Skin epidermis (tissue), 12 donors: ENCODE data around the gene ADGRV1.
"Not testable (repeated sequence)": the region's sequence is repeated elsewhere in the genome, so short reads cannot be mapped to it uniquely, and the experiment has no call there.

Experiments used
- H3K27ac ChIP-seq, 21 experiments: fragments of 200-600 bp; sonication (generic) in 11 of 21; one replicate each; pipeline ENCODE4 v1.5.0; 2020; ENCODE audit warnings: mild to moderate bottlenecking in 3 of 21, inconsistent platforms in 2 of 21, moderate library complexity in 2 of 21
- H3K4me3 ChIP-seq, 7 experiments: fragments of 200-600 bp; sonication (generic) in 2 of 7; one replicate each; pipeline ENCODE4 v1.5.0; 2020; ENCODE audit warnings: inconsistent platforms in 2 of 7, mild to moderate bottlenecking in 2 of 7, moderate library complexity in 1 of 7

The ADGRV1 gene

DNA sequence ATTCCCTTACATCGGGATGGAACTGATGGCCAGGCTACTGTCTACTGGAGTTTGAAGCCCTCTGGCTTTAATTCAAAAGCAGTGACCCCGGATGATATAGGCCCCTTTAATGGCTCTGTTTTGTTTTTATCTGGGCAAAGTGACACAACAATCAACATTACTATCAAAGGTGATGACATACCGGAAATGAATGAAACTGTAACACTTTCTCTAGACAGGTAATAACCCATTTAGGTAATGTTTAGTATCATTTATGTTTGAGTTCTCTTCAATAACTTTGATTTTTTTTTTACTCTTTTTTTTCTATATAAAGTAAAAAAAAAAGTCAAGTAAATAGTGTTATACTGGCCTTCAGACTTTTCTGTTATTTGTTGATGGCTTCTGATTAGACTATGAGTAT, 79.1 kb downstream of the ADGRV1 start:
- Histone ChIP-seq H3K27ac (no peak overlapping the region), H3K4me3 (no peak overlapping the region)

GRCh38 chr5:90638878-90639277, 80.3 kb downstream of the ADGRV1 start:
- H3K27ac ChIP-seq = no peak overlapping the region
- no peak overlapping the region for H3K4me3 ChIP-seq

DNA sequence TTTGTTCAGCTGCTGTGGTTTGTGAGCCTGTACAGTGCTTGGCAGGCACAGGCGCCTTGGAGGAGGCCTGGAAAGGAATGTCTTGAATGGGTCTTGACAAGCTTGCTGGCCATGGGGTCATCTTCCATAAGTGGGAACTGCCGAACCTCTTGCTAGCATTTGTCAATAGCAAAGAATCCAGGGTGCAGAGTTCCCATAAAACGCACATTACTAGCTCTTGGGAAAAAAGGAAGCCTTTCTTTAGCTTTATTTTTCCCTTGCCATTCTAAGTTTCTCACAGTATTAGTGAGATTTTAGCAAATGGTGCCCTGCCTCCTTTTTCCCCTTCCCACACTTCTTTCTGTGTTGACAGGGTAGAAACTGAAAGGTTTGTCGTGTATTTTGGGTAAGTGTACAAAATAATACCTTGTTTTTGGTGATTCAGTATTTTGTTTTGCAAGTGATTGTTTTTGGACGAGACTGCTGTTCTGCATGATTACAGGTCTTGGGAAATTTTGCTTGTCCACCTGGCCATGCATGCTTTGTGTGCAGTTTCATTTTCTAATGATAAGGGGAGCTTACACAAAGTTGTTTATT, 82.0 kb downstream of the ADGRV1 start:
- no peak overlapping the region for H3K4me3 ChIP-seq
- no peak overlapping the region for H3K27ac ChIP-seq

DNA sequence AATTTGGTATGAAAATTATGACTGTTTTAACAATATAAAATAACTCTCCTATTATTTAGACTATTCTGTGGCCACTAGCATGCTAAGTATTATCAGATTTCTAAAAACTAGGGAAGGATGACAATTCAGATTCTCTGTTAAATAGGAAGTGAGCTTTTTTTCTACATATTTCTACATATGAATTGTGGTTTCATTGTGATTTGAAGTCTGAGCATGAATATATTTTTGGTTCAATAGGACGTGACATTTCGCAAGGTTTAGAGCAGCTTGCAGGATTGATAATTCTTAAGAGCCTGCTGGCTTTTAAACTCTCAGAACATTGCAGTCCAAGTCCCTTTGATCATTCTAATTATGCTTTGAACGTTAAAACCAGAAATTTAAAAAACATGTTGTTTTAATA, 82.9 kb downstream of the ADGRV1 start:
- Histone ChIP-seq H3K4me3 (no peak overlapping the region), H3K27ac (no peak overlapping the region)

- Histone ChIP-seq H3K4me3 (no peak overlapping the region), H3K27ac (no peak overlapping the region)
These were observed 84.2 kb downstream of the ADGRV1 start for GRCh38 chr5:90642706-90643229.

- Histone ChIP-seq H3K27ac (no peak overlapping the region), H3K4me3 (no peak overlapping the region)
These were observed 85.5 kb downstream of the ADGRV1 start for GRCh38 chr5:90644132-90644531.

DNA sequence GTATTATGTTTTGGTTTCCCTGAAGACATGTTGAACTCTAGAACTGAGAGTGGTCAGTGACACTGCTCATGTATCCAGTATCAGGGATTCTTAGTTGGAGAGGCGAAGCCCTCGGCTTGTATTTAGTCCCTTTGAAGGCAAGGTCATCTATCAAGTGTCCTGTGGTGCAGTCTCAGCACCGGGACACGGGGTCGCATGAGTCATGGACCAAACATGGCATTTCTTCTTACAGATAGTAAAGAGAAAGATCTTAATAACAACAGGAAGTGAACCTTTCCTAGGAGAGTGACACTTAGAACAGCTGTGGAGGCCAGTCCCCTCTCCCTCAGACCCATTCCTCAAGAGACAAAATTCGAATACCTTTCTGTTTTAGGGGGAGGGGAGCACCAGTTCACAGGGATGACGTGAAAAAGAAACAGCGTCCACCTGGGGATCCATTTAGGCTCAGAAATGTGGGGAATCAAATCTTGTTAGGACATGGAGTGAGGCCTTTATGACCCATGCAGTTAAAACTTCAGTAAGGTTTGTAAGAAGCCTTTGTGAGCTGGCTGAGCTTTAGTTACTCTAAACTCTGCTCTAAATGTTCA, 86.5 kb downstream of the ADGRV1 start:
- H3K4me3 ChIP-seq = no peak overlapping the region
- no peak overlapping the region for H3K27ac ChIP-seq

DNA sequence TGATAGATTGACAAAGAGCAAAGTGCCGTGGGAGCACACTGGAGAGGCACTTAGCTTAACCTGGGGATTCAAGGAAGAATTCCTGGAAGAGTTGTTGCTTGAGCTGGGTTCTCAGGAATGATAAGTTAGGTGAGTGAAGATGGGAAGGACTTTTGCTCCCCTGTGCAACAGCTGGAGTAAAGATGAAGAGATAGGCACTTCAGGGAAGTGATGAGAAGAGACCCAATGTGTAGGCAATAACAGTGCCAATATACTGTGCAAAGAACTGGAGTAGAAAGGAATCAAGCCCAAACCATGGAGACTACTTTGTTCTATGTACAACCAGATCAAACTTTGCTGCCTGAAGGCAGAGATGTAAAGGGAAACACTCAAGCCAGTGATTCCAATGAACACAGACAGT, 92.2 kb downstream of the ADGRV1 start:
- H3K27ac ChIP-seq = no peak overlapping the region
- H3K4me3 ChIP-seq = no peak overlapping the region

GRCh38 chr5:90654215-90654614, 95.6 kb downstream of the ADGRV1 start:
- Histone ChIP-seq H3K4me3 (no peak overlapping the region), H3K27ac (no peak overlapping the region)

DNA sequence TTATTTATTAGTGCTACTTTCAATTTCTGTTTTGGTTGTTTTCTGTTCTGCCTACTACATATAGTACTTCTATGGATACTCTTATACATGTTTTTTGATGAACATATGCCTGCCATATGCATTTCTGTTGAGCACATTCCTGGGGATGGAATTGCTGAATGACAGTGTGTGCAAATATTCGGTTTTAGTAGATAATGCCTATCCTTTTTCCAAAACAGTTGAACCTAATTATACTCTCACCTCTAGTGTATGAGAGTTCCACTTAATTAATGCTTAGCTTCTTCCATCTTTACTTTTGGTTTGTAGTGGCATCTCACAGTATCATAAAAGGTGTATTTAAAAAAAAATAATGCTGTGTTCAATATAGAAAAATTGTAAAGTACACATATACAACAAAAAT, 96.8 kb downstream of the ADGRV1 start:
- H3K27ac ChIP-seq = no peak overlapping the region
- no peak overlapping the region for H3K4me3 ChIP-seq

DNA sequence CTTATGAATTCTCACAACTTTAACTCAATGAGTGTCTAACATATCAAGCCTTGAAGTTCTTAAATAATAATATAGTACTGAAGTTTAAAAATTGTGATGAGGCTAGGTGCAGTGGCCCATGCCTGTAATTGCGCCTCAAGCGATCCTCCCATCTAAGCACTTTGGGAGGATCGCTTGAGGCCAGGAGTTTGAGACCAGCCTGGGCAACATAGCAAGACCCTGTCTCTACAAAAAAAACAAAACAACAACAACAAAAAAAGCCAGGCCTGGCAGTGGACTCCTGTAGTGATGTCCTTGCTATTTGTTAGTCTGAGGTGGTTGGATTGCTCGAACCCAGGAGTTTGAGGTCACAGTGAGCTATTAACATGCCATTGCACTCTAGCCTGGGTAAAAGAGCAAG, 98.4 kb downstream of the ADGRV1 start:
- Histone ChIP-seq H3K4me3 (no peak overlapping the region), H3K27ac (no peak overlapping the region)

GRCh38 chr5:90657788-90658187, 99.2 kb downstream of the ADGRV1 start:
- Histone ChIP-seq H3K4me3 (no peak overlapping the region), H3K27ac (no peak overlapping the region)

DNA sequence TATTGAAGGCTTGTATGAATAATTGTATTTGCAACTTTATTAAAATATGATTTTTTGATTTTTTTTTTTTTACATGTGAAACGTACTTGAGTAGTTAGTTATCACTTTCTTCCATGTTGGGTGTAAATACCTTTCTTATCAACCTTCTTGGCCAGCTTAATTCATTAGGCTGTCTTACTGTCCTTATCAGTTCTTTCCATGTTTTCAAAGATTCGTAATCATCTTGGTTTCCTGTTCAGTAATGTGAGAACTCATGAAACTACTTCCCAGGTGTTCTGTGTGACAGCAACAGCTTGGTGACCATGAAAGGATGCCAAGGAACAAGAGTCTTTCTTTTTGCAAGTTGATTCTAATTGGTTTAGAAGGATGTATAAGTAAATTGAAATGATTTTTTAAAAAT, 100.0 kb downstream of the ADGRV1 start:
- H3K4me3 ChIP-seq = no peak overlapping the region
- H3K27ac ChIP-seq = no peak overlapping the region

- not testable (repeated sequence) for H3K27ac ChIP-seq
These were observed 109.5 kb downstream of the ADGRV1 start for GRCh38 chr5:90668079-90668565.

DNA sequence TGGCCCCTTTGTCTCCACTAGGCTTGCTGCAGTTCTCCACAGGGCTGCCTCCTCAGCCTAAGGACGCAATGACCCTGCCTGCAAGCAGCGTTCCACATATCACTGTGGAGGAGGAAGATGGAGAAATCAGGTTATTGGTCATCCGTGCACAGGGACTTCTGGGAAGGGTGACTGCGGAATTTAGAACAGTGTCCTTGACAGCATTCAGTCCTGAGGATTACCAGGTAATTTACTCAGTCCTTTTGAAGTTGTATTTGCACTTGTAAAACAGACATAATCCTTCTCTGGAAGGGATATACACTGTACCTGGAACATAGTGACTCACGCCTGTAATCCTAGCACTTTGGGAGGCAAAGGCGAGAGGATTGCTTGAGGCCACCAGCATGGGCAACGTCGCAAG, 116.6 kb downstream of the ADGRV1 start:
- Histone ChIP-seq H3K27ac (no peak overlapping the region), H3K4me3 (no peak overlapping the region)

More at GRCh38 chr5:90668079-90668565, 109.5 kb downstream of the ADGRV1 start:
- peak overlapping the region in 1 of 7 experiments; percentile 11 for H3K4me3 ChIP-seq

GRCh38 chr5:90680921-90681563, 122.4 kb downstream of the ADGRV1 start:
- H3K27ac ChIP-seq = no peak overlapping the region
- no peak overlapping the region for H3K4me3 ChIP-seq

- Histone ChIP-seq H3K27ac (no peak overlapping the region), H3K4me3 (no peak overlapping the region)
These were observed 123.7 kb downstream of the ADGRV1 start for GRCh38 chr5:90682278-90682677.

GRCh38 chr5:90685425-90686022, 126.9 kb downstream of the ADGRV1 start:
- Histone ChIP-seq H3K4me3 (no peak overlapping the region), H3K27ac (no peak overlapping the region)

DNA sequence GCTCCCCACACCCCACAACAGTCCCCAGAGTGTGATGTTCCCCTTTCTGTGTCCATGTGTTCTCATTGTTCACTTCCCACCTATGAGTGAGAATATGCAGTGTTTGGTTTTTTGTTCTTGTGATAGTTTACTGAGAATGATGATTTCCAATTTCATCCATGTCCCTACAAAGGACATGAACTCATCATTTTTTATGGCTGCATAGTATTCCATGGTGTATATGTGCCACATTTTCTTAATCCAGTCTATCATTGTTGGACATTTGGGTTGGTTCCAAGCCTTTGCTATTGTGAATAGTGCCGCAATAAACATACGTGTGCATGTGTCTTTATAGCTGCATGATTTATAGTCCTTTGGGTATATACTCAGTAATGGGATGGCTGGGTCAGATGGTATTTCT, 127.8 kb downstream of the ADGRV1 start:
- H3K4me3 ChIP-seq, H3K27ac ChIP-seq: not testable (repeated sequence)

DNA sequence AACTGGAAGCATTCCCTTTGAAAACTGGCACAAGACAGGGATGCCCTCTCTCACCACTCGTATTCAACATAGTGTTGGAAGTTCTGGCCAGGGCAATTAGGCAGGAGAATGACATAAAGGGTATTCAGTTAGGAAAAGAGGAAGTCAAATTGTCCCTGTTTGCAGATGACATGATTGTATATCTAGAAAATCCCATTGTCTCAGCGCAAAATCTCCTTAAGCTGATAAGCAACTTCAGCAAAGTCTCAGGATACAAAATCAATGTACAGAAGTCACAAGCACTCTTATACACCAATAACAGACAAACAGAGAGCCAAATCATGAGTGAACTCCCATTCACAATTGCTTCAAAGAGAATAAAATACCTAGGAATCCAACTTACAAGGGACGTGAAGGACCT, 128.9 kb downstream of the ADGRV1 start:
- not testable (repeated sequence) for H3K4me3 ChIP-seq

GRCh38 chr5:90689064-90689463, 130.5 kb downstream of the ADGRV1 start:
- no peak overlapping the region for H3K4me3 ChIP-seq
- no peak overlapping the region for H3K27ac ChIP-seq

More for the DNA sequence above, 128.9 kb downstream of the ADGRV1 start:
- not testable (repeated sequence) for H3K27ac ChIP-seq
